HG03521 (cell line): ENCODE data around the gene NOC2L.
"Not testable (repeated sequence)": the region's sequence is repeated elsewhere in the genome, so short reads cannot be mapped to it uniquely, and the experiment has no call there.

ENCODE experiments used
- ATAC-seq: cut with Tn5 transposase; IDR thresholded peaks from one replicate; pipeline ENCODE4 v1.9.1; 2021; ENCODE audit warnings: mild to moderate bottlenecking, moderate library complexity; ENCODE audit not compliant: unreplicated experiment

Gene NOC2L

DNA sequence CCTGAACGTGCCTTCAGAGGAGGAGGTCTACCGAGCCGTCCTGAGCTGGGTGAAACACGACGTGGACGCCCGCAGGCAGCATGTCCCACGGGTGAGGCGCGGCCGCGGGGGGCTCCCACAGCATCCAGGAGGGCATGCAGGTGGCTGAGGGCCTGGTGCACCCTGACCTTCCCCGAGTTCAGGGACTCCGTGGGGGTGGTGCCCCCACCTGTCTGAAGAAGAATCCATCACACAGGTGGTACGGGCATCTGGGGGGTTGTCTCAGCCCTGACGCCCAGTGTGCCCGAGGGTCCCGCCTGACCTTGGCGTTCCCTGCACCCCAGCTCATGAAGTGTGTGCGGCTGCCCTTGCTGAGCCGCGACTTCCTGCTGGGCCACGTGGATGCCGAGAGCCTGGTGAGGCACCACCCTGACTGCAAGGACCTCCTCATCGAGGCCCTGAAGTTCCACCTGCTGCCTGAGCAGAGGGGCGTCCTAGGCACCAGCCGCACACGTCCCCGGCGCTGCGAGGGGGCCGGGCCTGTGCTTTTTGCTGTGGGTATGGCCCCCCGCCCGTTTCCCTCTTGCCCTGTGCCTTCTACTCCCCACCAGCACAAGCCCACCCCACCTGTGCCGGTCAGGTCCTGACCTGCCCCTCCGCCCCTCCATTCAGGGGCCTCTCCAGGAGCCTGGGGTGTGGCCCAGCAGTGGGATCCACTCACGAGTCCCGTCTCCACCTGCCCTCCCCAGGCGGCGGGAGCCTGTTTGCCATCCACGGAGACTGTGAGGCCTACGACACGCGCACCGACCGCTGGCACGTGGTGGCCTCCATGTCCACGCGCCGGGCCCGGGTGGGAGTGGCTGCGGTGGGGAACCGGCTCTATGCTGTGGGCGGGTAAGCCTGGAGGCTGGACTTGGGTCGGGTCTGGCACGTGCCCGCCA is 3.6 kb upstream of the NOC2L start:
- no peak for ATAC-seq

DNA sequence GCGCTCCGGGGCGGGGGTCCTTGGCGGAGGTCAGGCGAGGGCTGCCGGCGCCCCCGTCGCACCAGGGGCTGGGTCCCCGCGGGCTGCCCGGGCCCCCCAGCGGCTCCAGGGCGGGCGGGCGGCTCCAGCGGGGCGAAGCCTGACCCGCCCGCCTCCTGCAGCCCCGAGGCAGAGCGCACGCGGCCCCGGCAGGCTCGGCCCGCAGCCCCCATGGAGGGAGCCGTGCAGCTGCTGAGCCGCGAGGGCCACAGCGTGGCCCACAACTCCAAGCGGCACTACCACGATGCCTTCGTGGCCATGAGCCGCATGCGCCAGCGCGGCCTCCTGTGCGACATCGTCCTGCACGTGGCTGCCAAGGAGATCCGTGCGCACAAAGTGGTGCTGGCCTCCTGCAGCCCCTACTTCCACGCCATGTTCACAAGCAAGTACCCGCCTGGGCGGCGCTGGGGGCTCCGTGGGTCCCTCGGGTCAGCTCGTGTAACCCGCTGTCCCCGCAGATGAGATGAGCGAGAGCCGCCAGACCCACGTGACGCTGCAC is 2.1 kb upstream of the NOC2L start:
- no peak for ATAC-seq

DNA sequence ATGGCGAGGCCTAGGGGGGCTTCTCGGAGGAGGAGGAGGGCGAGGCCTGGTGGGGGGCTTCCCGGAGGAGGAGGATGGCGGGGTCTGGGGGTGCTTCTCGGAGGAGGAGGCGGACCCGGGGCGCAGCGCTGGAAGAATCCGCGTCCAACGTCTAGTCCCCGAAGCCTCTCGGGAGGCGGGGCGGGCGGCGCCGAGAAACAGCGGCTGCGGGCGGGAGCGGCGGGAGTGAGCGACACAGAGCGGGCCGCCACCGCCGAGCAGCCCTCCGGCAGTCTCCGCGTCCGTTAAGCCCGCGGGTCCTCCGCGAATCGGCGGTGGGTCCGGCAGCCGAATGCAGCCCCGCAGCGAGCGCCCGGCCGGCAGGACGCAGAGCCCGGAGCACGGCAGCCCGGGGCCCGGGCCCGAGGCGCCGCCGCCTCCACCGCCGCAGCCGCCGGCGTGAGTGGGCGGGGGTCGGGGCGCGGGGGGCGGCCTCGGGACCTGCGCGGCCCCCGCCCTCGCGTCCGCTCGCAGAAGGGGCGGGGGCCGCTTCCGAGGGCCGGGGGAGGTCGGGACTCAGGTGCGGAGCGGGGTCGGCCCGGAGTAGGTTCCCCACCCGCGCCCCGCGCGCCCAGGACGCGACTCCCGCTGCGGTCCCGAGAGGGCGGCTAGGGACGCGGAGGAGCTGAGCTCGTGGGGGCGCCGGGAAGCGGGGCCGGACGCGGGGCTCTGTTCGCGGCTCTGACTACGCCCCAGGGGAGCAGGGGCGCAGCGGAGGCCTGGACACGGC is 1.5 kb upstream of the NOC2L start, which contains the start of gene KLHL17:
KLHL17 (plus strand) TSS at position 222 of the 769 bp plus-strand sequence; CDS start at position 332, 110 bp downstream.
- peak; percentile 34 for ATAC-seq

- no peak for ATAC-seq
Measured at GRCh38 chr1:959731-960362, 791 bp upstream of the NOC2L start.

- ATAC-seq, result no peak
Measured at GRCh38 chr1:956636-957035, 2.4 kb downstream of the NOC2L start.

DNA sequence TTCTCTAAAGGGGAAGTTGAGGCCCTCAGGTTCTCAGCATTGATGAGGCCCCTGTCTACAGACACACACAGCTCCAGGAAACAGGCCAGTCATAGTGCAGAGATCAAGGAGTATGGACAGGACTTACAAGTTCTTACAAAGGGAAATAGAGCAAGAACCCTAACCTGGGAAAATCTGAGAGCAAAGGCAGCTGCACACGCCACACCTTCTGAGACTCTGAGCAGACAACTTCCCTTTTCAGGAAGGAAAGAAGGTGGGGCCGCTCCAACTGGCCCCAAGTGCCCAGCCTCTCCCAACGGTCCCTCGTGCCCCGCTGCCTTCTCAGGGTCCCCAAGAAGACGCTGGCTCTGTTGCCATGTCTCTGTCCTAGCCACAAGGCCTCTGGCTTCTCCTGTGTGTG is 3.6 kb downstream of the NOC2L start:
- no peak for ATAC-seq

- no peak for ATAC-seq
Measured at GRCh38 chr1:954927-955326, 4.1 kb downstream of the NOC2L start.

DNA sequence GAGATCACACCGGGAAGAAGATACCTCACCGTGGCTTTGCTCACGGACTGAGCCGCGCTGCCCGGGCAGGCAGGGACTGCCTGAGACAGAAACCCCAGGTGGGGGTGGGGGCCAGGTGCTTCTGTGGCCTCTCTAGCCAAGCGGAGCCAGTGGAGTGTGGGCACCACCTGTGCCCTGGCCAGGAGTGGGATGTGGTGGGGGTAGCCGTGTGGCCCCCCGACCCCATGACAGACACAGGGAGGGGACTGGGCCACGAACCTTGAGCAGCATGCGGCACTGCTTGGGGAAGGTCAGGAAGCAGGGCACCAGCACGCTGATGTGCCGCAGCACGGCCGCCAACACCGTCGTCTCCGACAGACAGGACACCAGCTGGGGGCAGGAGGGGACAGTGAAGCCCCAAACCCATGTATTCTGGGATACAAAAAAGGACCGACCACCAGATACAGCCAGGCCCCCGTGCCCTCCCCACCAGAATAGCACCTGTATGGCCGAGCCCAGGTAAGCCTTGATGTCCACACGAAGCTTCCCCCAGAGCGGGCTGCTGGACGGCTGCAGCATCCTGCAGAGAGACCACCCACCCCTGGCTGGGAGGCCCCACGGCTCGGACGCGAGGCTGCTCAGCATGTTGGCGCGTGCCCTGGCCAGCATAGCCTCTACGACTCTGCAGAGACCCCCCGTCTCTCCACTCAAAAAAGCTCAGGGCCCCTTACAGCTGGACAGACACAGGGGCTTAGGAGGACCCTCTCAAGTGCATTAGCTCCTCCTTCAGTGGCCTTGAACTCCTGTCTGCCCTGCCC is 5.3 kb downstream of the NOC2L start:
- no peak for ATAC-seq

- no peak for ATAC-seq
Measured at GRCh38 chr1:952603-953002, 6.5 kb downstream of the NOC2L start.

DNA sequence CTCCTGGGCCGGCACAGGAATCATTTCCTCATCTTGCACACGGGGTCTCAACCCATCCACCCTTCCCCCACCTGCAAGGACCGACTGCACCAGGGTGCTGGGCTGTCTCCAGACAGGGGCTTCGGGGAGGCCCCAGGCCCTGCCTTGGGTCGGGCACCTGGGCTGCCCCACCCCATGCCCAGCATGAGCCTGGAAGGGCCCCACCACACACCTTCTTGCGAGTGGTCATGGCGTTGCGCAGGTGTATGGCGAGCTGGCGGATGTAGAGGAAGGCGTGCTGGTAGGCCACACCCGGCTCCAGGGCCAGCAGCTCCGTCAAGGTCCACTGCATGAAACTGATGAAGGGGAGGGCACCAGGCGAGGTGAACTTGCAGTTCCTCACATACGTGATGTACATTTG is 6.9 kb downstream of the NOC2L start:
- no peak for ATAC-seq

GRCh38 chr1:951364-951763 is 7.7 kb downstream of the NOC2L start:
- ATAC-seq, result no peak

- no peak for ATAC-seq
Measured at GRCh38 chr1:950881-951280, 8.2 kb downstream of the NOC2L start.

GRCh38 chr1:950268-950667 is 8.8 kb downstream of the NOC2L start:
- no peak for ATAC-seq

- ATAC-seq, result no peak
Measured at GRCh38 chr1:947958-948357, 11.1 kb downstream of the NOC2L start.

DNA sequence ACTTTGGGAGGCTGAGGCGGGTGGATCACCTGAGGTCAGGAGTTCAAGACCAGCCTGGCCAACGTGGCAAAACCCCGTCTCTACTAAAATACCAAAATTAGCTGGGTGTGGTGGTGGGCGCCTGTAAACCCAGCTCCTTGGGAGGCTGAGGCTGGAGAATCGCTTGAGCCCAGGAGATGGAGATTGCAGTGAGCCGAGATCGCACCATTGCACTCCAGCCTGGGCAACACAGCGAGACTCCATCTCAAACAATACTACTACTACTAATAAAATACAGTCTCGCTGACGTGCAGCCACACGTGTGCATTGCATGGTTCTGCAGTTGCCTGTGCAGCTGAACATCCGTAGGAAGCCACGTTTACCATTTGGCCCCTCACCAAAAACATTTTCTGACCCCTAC is 12.2 kb downstream of the NOC2L start:
- ATAC-seq, result not testable (repeated sequence)

- ATAC-seq, result no peak
Measured at GRCh38 chr1:945688-946556, 13.1 kb downstream of the NOC2L start.

- ATAC-seq, result no peak
Measured at GRCh38 chr1:944341-945325, 14.4 kb downstream of the NOC2L start.
